Uterus (tissue), 2 donors: ENCODE data around the gene SERHL2.

Experiments used
- POLR2A ChIP-seq, 2 donors: fragments of 450-650 bp; IDR thresholded peaks; one replicate each; pipeline ENCODE4 v1.6.1; 2016; ENCODE audit warnings: antibody characterized with exemption in 2 of 2, mild to moderate bottlenecking in 1 of 2, moderate library complexity in 1 of 2
- TF ChIP-seq, protein P1 (sequence below), 4 experiments: fragments of 200-600 bp in 2 of 4; fragments of 450-650 bp in 2 of 4; sonication (generic) in 2 of 4; IDR thresholded peaks; one replicate each; pipeline ENCODE4 v1.5.1; 2016 to 2019; ENCODE audit warnings: antibody characterized with exemption in 4 of 4, mild to moderate bottlenecking in 2 of 4, moderate library complexity in 1 of 4

DNA sequence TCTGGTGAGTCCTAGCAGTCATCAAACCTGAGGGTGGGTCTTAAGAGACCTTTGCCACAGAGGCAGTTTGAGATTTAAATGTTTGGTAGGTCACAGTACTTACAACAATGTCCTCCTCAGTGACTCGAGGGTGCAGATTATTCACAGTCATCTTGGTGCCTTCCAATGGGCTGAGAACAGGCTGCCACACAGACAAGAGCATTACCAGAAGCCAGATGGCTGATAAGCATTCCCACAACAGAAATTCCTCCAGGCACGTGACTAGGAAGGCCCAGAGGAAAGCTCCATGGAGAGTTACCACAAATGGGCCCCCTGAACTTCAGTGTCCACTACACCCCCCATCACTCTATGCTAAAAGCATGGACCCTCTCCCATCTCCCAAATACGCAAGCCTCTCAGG is 41.7 kb downstream of the SERHL2 start:
- TF ChIP-seq, protein P1, sequence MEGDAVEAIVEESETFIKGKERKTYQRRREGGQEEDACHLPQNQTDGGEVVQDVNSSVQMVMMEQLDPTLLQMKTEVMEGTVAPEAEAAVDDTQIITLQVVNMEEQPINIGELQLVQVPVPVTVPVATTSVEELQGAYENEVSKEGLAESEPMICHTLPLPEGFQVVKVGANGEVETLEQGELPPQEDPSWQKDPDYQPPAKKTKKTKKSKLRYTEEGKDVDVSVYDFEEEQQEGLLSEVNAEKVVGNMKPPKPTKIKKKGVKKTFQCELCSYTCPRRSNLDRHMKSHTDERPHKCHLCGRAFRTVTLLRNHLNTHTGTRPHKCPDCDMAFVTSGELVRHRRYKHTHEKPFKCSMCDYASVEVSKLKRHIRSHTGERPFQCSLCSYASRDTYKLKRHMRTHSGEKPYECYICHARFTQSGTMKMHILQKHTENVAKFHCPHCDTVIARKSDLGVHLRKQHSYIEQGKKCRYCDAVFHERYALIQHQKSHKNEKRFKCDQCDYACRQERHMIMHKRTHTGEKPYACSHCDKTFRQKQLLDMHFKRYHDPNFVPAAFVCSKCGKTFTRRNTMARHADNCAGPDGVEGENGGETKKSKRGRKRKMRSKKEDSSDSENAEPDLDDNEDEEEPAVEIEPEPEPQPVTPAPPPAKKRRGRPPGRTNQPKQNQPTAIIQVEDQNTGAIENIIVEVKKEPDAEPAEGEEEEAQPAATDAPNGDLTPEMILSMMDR (IDR thresholded peaks at IDR 0.05): no peak
- TF ChIP-seq POLR2A (IDR thresholded peaks at IDR 0.05): no peak
